Measurements from ENCODE around the gene OSBPL2. TPM values are rescaled to one million over a fixed set of nuclear protein-coding genes. Genes with fewer than 3 reads are reported as not detected.

Gene OSBPL2
- total RNA-seq, 3 donors from 2014 or later (not counting 1 experiment from before 2014, with no cell fraction given) = 77.9 to 112 (median 104) TPM

Other genes with a start within 250 kb of the OSBPL2 start
- gene TAF4, start 172.6 kb upstream of the OSBPL2 start, total RNA-seq = 10 to 100 TPM; 30.0 to 35.1 (median 30.3) TPM
- 10 to 100 TPM; 41.1 to 56.2 (median 47.3) TPM for gene LSM14B, start 116.0 kb upstream of the OSBPL2 start, total RNA-seq
- 100 to 1,000 TPM; 154 to 177 (median 168) TPM for gene PSMA7, start 95.1 kb upstream of the OSBPL2 start, total RNA-seq
- 10 to 100 TPM; 19.1 to 26.0 (median 23.7) TPM for gene SS18L1, start 94.8 kb upstream of the OSBPL2 start, total RNA-seq
- 10 to 100 TPM; 16.8 to 25.8 (median 25.3) TPM for gene MTG2, start 55.5 kb upstream of the OSBPL2 start, total RNA-seq
- gene HRH3, start 18.2 kb upstream of the OSBPL2 start, total RNA-seq = not detected
- gene ADRM1, start 64.5 kb downstream of the OSBPL2 start, total RNA-seq = 10 to 100 TPM; 81.4 to 88.4 (median 84.6) TPM
- gene LAMA5, start 128.8 kb downstream of the OSBPL2 start, total RNA-seq = 1 to 10 TPM; 1.0 to 4.3 (median 1.4) TPM
- 1,000 to 10,000 TPM in 2 of 3 donors, 100 to 1,000 TPM in 1; 887 to 1,244 (median 1,112) TPM for gene RPS21, start 148.6 kb downstream of the OSBPL2 start, total RNA-seq
- 1 to 10 TPM; 8.0 to 9.3 (median 8.4) TPM for gene CABLES2, start 168.8 kb downstream of the OSBPL2 start, total RNA-seq
- gene RBBP8NL, start 189.0 kb downstream of the OSBPL2 start, total RNA-seq = not detected
- not detected for gene GATA5, start 237.5 kb downstream of the OSBPL2 start, total RNA-seq